ENCODE results near the gene PTPRC.
A peak's percentile ranks its signal among the peaks of the same experiment; 100 is the strongest.

The PTPRC gene

DNA sequence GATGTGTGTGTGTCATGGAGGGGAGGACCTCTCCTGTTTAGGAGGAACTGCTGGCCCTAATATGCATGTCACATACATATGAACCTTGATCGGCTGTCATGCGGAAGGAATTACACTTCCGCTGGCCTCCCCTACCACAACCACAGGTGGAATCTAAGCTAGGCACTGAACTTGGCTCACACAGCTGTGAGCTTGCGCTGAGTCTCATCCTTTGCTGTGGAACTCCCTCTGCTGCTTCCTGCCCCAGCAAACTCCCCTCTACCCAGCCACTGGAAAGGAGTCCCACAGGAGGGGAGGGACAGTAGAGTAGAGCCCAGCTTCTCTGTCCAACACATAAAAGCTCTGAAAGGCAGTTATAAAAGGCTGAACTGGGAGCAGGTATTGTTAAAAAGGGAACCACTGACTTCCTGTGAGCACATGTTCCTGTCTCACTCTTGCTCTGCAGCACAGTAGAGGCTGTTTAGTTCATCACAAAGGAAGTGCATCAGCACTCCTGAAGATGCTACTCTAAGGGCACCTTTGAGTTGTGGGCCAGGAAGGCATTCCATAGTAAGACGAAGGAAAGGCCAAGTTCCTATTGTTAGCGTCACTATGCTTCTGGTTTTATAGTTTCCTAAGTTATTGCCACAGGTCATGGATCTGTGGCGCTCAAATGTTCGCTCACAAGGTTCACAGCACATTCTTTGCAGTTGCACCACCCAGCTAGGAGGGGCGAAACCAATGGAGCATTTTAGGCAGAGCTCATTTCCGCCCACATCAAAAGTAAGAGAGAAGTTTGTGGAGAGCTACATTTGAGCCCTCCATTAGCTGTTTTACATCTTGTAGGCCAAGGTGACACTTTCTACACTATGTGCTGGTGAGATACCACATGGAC, 17.7 kb upstream of the PTPRC start:
- DNase-seq = peak in 1 of 51 donors; percentile 2

- no peak for DNase-seq
Measured at GRCh38 chr1:198622001-198622400, 16.8 kb upstream of the PTPRC start.

- no peak for DNase-seq
Measured at GRCh38 chr1:198623752-198624647, 14.8 kb upstream of the PTPRC start.

GRCh38 chr1:198624648-198624980, 14.2 kb upstream of the PTPRC start:
- DNase-seq = no peak

- no peak for DNase-seq
Measured at GRCh38 chr1:198627436-198628066, 11.3 kb upstream of the PTPRC start.

DNA sequence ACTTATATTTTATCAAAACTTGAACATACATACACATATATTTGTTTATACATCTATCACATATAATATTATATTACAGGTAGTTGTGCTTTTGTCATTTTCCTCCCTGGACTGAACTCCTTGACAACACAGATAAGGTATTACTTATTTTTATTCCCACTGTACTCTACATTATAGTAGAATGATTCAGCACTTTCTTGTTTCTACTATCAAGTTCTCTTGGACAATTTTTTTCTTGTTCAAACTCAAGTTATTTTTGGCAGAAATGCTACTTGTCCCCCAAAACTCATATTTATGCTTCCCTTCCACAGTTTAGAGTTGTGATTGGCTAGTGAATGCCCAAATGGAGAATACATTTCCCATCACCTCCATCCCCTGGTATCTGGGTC, 10.8 kb upstream of the PTPRC start:
- no peak for DNase-seq

- DNase-seq = no peak
Measured at GRCh38 chr1:198629610-198630009, 9.2 kb upstream of the PTPRC start.

DNA sequence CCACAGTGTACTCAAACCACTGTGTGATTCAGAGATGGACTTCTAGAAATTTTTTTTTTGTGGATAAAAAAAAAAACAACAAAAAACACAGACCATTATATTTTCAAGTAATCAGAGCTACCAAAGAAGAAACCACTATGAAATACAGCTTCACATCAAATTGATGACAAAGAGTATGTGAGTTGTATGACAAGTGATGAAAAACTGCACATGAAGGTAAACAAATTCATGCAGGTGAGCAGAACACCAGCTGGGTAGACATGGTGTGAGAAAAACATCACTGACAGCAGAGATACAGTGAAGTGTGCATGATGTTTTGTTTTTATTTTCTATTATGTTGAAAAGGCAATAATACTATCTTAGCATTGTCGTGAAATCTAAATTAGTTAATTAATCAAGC, 8.0 kb upstream of the PTPRC start:
- DNase-seq = no peak

DNA sequence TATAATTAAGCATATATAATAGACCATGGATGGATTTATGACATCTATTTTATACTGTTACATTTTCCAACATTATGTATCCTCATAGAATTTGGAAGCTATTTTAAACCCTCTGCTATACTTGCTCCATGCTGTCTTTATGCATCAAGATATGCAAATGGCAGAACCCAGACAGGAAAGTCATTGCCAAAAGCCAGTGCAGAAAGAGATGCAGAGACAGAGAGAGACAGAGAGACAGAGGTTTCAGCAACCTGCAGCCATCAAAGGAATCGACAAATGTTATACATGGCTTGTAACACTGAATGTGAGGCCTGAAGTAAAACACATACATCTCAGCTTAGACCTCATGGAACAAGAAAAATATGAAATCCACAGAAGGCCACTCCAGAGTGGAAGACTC, 7.5 kb upstream of the PTPRC start:
- no peak for DNase-seq

GRCh38 chr1:198632007-198632406, 6.8 kb upstream of the PTPRC start:
- no peak for DNase-seq

DNA sequence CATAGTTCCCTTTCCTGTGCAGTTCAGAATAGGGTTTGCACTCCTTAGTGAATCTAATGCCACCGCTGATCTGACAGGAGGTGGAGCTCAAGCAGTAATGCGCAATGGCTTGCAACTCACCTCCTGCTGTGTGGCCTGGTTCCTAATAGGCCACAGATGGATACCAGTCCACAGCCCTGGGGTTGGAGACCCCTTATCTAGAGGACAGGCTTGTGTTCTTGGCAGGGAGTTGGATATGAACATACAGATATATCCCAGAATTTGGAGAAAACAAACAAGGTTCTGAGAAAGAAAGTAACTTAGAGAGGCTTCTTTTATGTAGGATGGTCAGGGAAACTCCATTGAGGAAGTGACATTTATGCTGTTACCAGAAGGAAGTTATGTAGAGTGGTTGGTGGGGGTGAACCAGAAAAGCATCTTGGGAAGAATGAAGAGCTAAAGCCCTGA, 5.1 kb upstream of the PTPRC start:
- no peak for DNase-seq

- DNase-seq = no peak
Measured at GRCh38 chr1:198635964-198636363, 2.9 kb upstream of the PTPRC start.

DNA sequence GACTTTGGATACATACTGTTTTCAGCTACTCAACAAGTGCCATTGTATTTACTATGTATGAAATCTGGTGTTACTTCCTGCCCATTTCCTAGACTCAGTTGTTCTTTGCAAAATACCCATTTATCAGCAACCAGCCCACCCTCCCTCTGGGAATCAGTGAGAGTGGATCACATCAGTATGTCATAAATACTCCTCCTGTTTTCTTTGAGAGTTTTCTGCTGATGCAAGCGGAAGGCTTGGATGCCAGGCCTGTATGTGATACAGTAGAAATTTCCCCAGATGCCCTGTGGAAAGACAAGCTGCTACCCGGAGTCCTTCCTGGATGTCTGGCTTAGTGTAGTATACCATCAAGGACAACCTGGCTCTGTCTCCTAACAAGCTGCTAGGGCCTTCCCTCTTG, 2.4 kb upstream of the PTPRC start:
- no peak for DNase-seq

GRCh38 chr1:198637157-198637556, 1.7 kb upstream of the PTPRC start:
- no peak for DNase-seq

GRCh38 chr1:198637916-198638437, 863 bp upstream of the PTPRC start:
- no peak for DNase-seq

DNA sequence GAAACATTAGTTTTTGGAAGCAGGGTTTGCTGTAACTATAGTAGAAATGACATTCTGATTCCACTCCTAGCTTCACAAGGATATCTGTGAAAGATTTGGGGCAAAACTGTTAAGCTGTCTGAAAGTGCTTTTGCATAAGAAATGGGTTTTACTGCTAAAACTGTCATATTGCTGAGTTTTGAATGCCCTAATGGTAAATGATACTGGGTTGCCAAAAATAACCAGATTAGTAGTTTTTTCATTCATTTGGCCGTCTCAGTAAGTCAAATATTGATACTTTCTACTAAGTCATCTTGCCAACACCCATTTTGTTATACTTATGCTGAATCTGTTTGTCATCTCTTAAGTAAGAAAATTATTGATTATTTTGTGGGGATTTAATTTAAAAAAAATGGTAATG, 399 bp upstream of the PTPRC start:
- DNase-seq = no peak

DNA sequence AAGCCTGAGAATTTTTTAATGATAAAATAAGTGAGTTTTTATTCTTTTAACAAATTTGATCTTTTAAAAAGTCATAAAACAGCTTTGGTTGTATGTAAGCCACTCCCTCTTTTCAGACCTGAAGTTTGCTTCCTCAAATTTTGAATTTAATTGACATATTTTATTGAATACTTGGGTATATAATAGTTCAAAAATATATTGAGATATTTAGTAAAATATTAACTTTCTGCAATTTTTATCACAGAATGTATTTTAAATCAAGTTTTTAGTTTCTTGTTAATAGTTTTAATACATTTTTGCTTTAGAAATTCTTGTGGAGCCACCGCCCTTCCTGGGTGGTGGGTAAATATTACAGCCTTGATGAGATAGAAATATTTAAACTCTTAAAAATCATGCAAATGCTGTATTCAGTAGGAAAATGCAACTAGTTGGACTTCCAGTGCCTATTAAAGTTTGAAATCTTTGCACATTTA, 867 bp downstream of the PTPRC start:
- no peak for DNase-seq

DNA sequence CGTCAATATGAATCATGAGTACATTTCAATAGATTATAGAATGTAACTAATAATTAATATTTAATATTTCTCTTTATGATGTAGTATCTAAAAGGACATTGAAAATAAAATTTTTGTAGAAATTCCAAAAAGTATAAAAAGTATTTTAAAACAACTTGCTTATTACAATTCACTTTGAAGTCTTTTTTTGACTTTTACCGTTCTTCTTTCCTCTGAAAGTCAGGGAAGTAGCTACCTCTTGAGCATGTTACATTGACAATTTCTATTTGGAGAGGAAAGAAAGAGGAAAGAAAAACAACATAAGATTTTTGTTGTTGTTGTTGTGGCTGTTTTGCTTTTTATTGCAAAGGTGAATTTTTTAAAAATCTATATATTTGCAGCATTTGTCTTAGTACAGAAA, 1.3 kb downstream of the PTPRC start:
- DNase-seq = no peak

GRCh38 chr1:198641501-198641900, 2.7 kb downstream of the PTPRC start:
- no peak for DNase-seq

GRCh38 chr1:198641966-198642668, 3.3 kb downstream of the PTPRC start:
- no peak for DNase-seq

DNA sequence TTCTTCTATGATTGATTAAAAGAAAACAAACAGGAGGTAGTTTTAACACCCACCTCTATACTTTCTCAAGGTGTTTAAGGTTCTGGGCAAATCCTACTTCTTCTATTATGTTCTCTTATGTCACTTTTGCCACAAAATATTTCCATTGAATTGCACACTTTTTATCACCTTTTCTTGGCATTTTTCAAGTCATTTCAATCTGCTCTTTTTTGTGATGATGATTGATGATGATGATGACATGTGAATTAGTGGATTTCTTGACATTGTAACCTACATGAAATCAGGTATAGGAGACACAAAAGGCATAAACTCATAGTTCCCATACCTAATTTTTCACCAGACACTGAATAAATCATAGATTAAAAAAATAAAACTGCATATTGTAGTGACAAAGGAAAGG, 4.1 kb downstream of the PTPRC start:
- DNase-seq = no peak
